Hepatic stellate cell (primary cell): ENCODE measurements around the gene RIBC2.

ENCODE experiments used
- DNase-seq: peaks from one replicate; pipeline ENCODE4 v3.0.0; 2011; ENCODE audit warnings: low spot score

Gene RIBC2

GRCh38 chr22:45475063-45475747 is 61.7 kb downstream of the RIBC2 start:
- no peak for DNase-seq

- no peak for DNase-seq
Measured at GRCh38 chr22:45475851-45476514, 62.5 kb downstream of the RIBC2 start.

- DNase-seq, result no peak
Measured at GRCh38 chr22:45476814-45477213, 63.3 kb downstream of the RIBC2 start.

GRCh38 chr22:45477366-45478107 is 64.0 kb downstream of the RIBC2 start:
- DNase-seq, result no peak

- peak; percentile 87 for DNase-seq
Measured at GRCh38 chr22:45478108-45478771, 64.7 kb downstream of the RIBC2 start.

- no peak for DNase-seq
Measured at GRCh38 chr22:45480717-45481116, 67.2 kb downstream of the RIBC2 start.

GRCh38 chr22:45481661-45482060 is 68.2 kb downstream of the RIBC2 start:
- DNase-seq, result no peak
